Spleen (tissue), 11 donors: ENCODE data around the gene ADGRV1. TPM values are rescaled to one million over a fixed set of nuclear protein-coding genes. Genes with fewer than 3 reads are reported as not detected.

Experiments used
- DNase-seq: peaks from one replicate; pipeline ENCODE4 v3.0.0-alpha.2; 2020
- H3K27ac ChIP-seq, 8 donors: fragments of 200-600 bp; sonication (generic) in 7 of 8; 1 replicate in 4 of 8; 2 replicates in 4 of 8; pipeline versions ENCODE4 v1.5.0 to v1.8.0; 2016 to 2021; ENCODE audit warnings: inconsistent platforms in 4 of 8, mild to moderate bottlenecking in 4 of 8, moderate library complexity in 1 of 8
- H3K27me3 ChIP-seq, 7 donors: fragments of 200-600 bp; sonication (generic) in 6 of 7; replicated peaks in 1 of 7; 1 replicate in 4 of 7; 2 replicates in 3 of 7; pipeline versions ENCODE4 v1.5.0 to v1.8.0; 2016 to 2021; ENCODE audit warnings: inconsistent platforms in 3 of 7, mild to moderate bottlenecking in 1 of 7
- H3K36me3 ChIP-seq, 6 donors: fragments of 200-600 bp; sonication (generic) in 5 of 6; 1 replicate in 4 of 6; 2 replicates in 2 of 6; pipeline versions ENCODE4 v1.5.0 to v1.8.0; 2016 to 2021; ENCODE audit warnings: inconsistent platforms in 2 of 6
- H3K4me1 ChIP-seq, 6 donors: fragments of 200-600 bp; sonication (generic) in 5 of 6; 1 replicate in 3 of 6; 2 replicates in 3 of 6; pipeline versions ENCODE4 v1.5.0 to v1.8.0; 2016 to 2021; ENCODE audit warnings: inconsistent platforms in 3 of 6
- H3K4me3 ChIP-seq, 8 donors: fragments of 200-600 bp; sonication (generic) in 7 of 8; 1 replicate in 4 of 8; 2 replicates in 4 of 8; pipeline versions ENCODE4 v1.5.0 to v1.8.0; 2016 to 2021; ENCODE audit warnings: inconsistent platforms in 4 of 8, mild to moderate bottlenecking in 4 of 8, moderate library complexity in 2 of 8
- H3K9me3 ChIP-seq, 8 donors: fragments of 200-600 bp; sonication (generic) in 7 of 8; 1 replicate in 4 of 8; 2 replicates in 4 of 8; pipeline versions ENCODE4 v1.5.0 to v1.8.0; 2016 to 2021; ENCODE audit warnings: inconsistent platforms in 4 of 8
- POLR2A ChIP-seq, 3 donors: fragments of 450-650 bp; IDR thresholded peaks; one replicate each; pipeline ENCODE4 v1.5.1; 2017; ENCODE audit warnings: antibody characterized with exemption in 3 of 3, mild to moderate bottlenecking in 1 of 3
- POLR2AphosphoS5 ChIP-seq, 3 donors: sonication (generic); formaldehyde crosslinking; IDR thresholded peaks; one replicate each; pipeline ENCODE4 v1.5.1; 2017; ENCODE audit warnings: antibody characterized with exemption in 3 of 3
- WGBS, 5 donors: extraction: QIAGEN DNeasy Blood & Tissue Kit in 3 of 5; methylation state at CpG; one replicate each; pipeline versions ENCODE4 v1.1.5 to v1.1.7; 2013 to 2018; 5-methylcytosine and 5-hydroxymethylcytosine counted together
- intact Hi-C: fragments of 100-400 bp; cut with DNase I; formaldehyde crosslinking; loops from one replicate; pipeline ENCODE4 v1.15.0; 2023; ENCODE audit warnings: low total_unique reads
- polyA plus RNA-seq, 3 donors: library from polyadenylated mRNA; stranded (reverse); fragments of 200-250 nt; gene quantifications; one replicate each; pipeline ENCODE4 v1.2.1, GENCODE V29; 2013
- total RNA-seq, 7 donors: library from RNA; depleted of rRNA in 3 of 7; stranded (reverse); fragments of >200 nt in 3 of 7; fragmentation: NEBNext Ultra II Directional in 4 of 7; extraction: Animal tissue kit (Norgen Biotek cat#: 25700) in 4 of 7; gene quantifications; one replicate each; pipeline versions ENCODE4 v1.1.0 to v1.2.1, GENCODE V29; 2016 to 2021
- TF ChIP-seq, protein P1 (sequence below), 11 experiments: fragments of 200-600 bp in 7 of 11; fragments of 450-650 bp in 4 of 11; sonication (generic) in 4 of 11; IDR thresholded peaks in 8 of 11; conservative IDR thresholded peaks in 3 of 11; 1 replicate in 7 of 11; 2 replicates in 4 of 11; pipeline versions ENCODE4 v1.4.0 to v1.8.0; 2016 to 2021; ENCODE audit warnings: antibody characterized with exemption in 11 of 11, inconsistent platforms in 4 of 11, mild to moderate bottlenecking in 1 of 11
- donor health status: healthy with polysubstance abuse.
- donor health status: DM: no; HTN: no; CAD: no; lungs with moderate emphysema.
- donor health status: DM: no; HTN: no; CAD: no.
- donor health status: Bipolar disorder and iron deficiency.
- donor health status: healthy.
- donor health status: DM: no; HTN: no; CAD: no.
- donor health status: DM: yes; HTN: yes; CAD: no.

Gene ADGRV1
- total and polyA plus RNA-seq, 10 donors = 0.08 to 0.69 (median 0.28) TPM; not detected in 3

DNA sequence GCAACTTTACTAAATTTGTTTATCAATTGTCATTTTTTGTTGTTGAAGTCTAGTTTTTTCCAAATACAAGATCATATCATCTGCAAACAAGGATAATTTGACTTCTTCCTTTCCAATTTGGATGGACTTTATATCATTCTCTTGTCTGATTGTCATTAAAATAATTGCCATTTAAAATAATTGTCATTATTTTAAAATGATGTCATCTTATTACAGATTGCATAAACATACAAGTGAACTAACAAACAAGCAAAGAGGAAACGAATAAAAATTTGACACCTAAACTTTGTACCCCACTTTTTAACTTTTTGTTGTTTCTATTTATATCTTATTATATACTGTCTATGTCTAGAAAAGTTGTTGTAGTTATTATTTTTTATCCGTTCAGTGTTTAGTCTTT lies 275.2 kb downstream of the ADGRV1 start:
- DNase-seq = no peak
- intact Hi-C loops = no loop called here
- WGBS, 5 donors = 78 to 91% (median 84%) methylated on average over 2 of the region's 2 CpGs
- H3K4me3 ChIP-seq = no peak overlapping the region
- TF ChIP-seq, protein P1, sequence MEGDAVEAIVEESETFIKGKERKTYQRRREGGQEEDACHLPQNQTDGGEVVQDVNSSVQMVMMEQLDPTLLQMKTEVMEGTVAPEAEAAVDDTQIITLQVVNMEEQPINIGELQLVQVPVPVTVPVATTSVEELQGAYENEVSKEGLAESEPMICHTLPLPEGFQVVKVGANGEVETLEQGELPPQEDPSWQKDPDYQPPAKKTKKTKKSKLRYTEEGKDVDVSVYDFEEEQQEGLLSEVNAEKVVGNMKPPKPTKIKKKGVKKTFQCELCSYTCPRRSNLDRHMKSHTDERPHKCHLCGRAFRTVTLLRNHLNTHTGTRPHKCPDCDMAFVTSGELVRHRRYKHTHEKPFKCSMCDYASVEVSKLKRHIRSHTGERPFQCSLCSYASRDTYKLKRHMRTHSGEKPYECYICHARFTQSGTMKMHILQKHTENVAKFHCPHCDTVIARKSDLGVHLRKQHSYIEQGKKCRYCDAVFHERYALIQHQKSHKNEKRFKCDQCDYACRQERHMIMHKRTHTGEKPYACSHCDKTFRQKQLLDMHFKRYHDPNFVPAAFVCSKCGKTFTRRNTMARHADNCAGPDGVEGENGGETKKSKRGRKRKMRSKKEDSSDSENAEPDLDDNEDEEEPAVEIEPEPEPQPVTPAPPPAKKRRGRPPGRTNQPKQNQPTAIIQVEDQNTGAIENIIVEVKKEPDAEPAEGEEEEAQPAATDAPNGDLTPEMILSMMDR (IDR thresholded peaks at IDR 0.05 in 8 of 11, conservative IDR thresholded peaks at IDR 0.05 in 3 of 11) = no peak
- no peak for TF ChIP-seq POLR2AphosphoS5 (IDR thresholded peaks at IDR 0.05)
- no peak for TF ChIP-seq POLR2A (IDR thresholded peaks at IDR 0.05)
- H3K27ac ChIP-seq = no peak overlapping the region
- H3K36me3 ChIP-seq = no peaks in the 10 kb centered on the region
- H3K4me1 ChIP-seq = no peaks in the 10 kb centered on the region
- no peaks in the 10 kb centered on the region for H3K27me3 ChIP-seq
- H3K9me3 ChIP-seq = no peaks in the 10 kb centered on the region

DNA sequence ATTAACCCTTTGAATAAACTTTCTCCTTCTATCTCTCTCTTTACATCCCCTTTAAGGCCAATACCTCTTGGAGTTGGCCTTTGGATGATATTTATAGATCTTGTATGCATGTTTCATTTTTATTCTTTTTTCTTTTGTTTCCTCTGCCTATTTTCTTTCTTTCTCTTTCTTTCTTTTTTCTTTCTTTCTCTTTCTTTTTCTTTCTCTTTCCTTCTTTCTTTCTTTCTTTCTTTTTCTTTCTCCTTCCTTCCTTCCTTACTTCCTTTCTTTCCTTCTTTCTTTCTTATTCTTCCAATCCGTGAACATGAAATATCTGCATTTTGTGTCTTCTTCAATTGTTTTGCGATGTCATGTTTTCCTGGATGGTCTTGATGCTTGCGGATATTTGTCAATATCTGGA lies 276.1 kb downstream of the ADGRV1 start:
- H3K4me1 ChIP-seq = no peaks in the 10 kb centered on the region
- intact Hi-C loops = no loop called here
- no peak overlapping the region for H3K27ac ChIP-seq
- H3K4me3 ChIP-seq = no peak overlapping the region
- H3K27me3 ChIP-seq = no peaks in the 10 kb centered on the region
- 78 to 97% (median 96%) methylated on average over 3 of the region's 3 CpGs for WGBS, 5 donors
- no peaks in the 10 kb centered on the region for H3K36me3 ChIP-seq
- no peaks in the 10 kb centered on the region for H3K9me3 ChIP-seq
- TF ChIP-seq POLR2A (IDR thresholded peaks at IDR 0.05) (no peak), POLR2AphosphoS5 (IDR thresholded peaks at IDR 0.05) (no peak)
- TF ChIP-seq, protein P1 (IDR thresholded peaks at IDR 0.05 in 8 of 11, conservative IDR thresholded peaks at IDR 0.05 in 3 of 11) = no peak
- no peak for DNase-seq

DNA sequence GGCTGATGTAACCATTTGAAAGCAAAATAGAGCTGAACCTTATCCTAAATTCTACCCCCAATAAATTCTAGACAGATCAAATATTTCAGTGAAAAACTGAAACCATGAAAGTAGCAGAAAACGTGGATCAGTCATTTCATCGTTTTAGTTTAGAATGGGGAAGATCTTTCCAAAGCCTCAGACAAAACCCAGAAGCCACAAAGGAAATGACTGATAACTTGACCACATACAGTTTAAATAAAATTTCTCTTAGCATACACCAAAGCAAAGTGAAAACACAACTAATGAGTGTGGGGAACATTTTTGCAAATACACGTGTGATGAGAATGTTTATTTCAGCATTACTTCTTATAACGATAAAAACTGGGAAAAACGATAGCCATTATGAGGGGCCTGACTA lies 284.8 kb downstream of the ADGRV1 start:
- H3K27me3 ChIP-seq = peaks cover 0 to 9% (median 0%) of the 10 kb centered on the region in 7 donors
- intact Hi-C loops = no loop called here
- TF ChIP-seq POLR2A (IDR thresholded peaks at IDR 0.05) = no peak
- TF ChIP-seq, protein P1 (IDR thresholded peaks at IDR 0.05 in 8 of 11, conservative IDR thresholded peaks at IDR 0.05 in 3 of 11) = no peak
- no peak for TF ChIP-seq POLR2AphosphoS5 (IDR thresholded peaks at IDR 0.05)
- H3K9me3 ChIP-seq = peaks cover 0 to 7% (median 0%) of the 10 kb centered on the region in 8 donors
- no peak overlapping the region for H3K27ac ChIP-seq
- H3K4me1 ChIP-seq = no peaks in the 10 kb centered on the region
- no peak overlapping the region for H3K4me3 ChIP-seq
- WGBS, 5 donors = 33 to 39% (median 39%) methylated on average over 5 of the region's 5 CpGs
- H3K36me3 ChIP-seq = no peaks in the 10 kb centered on the region
- no peak for DNase-seq

DNA sequence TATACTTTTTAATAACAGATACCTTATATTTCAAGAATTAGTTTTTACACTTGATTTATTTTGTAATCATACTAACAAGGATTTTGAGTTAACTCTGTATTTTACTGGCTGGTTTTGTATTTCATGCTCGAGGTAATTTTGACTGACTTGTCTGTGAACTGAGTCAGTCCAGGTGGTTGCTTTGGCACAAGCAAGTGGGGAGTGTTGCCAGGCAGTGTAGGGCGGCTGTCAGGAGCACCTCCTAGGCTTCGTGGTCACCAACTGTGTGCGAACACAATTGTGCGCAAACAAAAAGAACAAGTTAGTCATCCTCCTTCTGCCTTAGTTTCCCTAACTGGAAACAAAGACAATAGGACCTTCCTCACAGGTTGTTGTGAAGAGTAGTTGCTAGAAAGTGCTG lies 286.3 kb downstream of the ADGRV1 start:
- 72 to 82% (median 79%) methylated on average over 5 of the region's 5 CpGs for WGBS, 5 donors
- no peaks in the 10 kb centered on the region for H3K4me1 ChIP-seq
- H3K27ac ChIP-seq = no peak overlapping the region
- H3K4me3 ChIP-seq = no peak overlapping the region
- intact Hi-C loops = no loop called here
- TF ChIP-seq, protein P1 (IDR thresholded peaks at IDR 0.05 in 8 of 11, conservative IDR thresholded peaks at IDR 0.05 in 3 of 11) = no peak
- TF ChIP-seq POLR2A (IDR thresholded peaks at IDR 0.05) = no peak
- no peak for TF ChIP-seq POLR2AphosphoS5 (IDR thresholded peaks at IDR 0.05)
- peaks cover 0 to 9% (median 0%) of the 10 kb centered on the region in 7 donors for H3K27me3 ChIP-seq
- peaks cover 0 to 7% (median 0%) of the 10 kb centered on the region in 8 donors for H3K9me3 ChIP-seq
- H3K36me3 ChIP-seq = no peaks in the 10 kb centered on the region
- no peak for DNase-seq
